ENCODE data around the gene PHF19.

Gene PHF19

GRCh38 chr9:120873512-120873911, 3.5 kb downstream of the PHF19 start:
- no peak for DNase-seq (ENCODE audit: low read depth)

- no peak for DNase-seq (ENCODE audit: low read depth)
Measured at GRCh38 chr9:120872791-120873502, 4.0 kb downstream of the PHF19 start.

- no peak for DNase-seq (ENCODE audit: low read depth)
Measured at GRCh38 chr9:120870206-120870605, 6.8 kb downstream of the PHF19 start.

GRCh38 chr9:120869726-120870125, 7.3 kb downstream of the PHF19 start:
- no peak for DNase-seq (ENCODE audit: low read depth)

GRCh38 chr9:120869360-120869687, 7.7 kb downstream of the PHF19 start:
- DNase-seq (ENCODE audit: low read depth): no peak

- DNase-seq (ENCODE audit: low read depth): no peak
Measured at GRCh38 chr9:120868676-120869359, 8.2 kb downstream of the PHF19 start.

GRCh38 chr9:120868339-120868675, 8.7 kb downstream of the PHF19 start:
- no peak for DNase-seq (ENCODE audit: low read depth)

- DNase-seq (ENCODE audit: low read depth): no peak
Measured at GRCh38 chr9:120867676-120868338, 9.2 kb downstream of the PHF19 start.

GRCh38 chr9:120866651-120867050, 10.3 kb downstream of the PHF19 start:
- DNase-seq (ENCODE audit: low read depth): no peak

- no peak for DNase-seq (ENCODE audit: low read depth)
Measured at GRCh38 chr9:120865809-120866208, 11.2 kb downstream of the PHF19 start.

- DNase-seq (ENCODE audit: low read depth): no peak
Measured at GRCh38 chr9:120865176-120865575, 11.8 kb downstream of the PHF19 start.

GRCh38 chr9:120864719-120865118, 12.3 kb downstream of the PHF19 start:
- DNase-seq (ENCODE audit: low read depth): no peak

GRCh38 chr9:120863833-120864232, 13.2 kb downstream of the PHF19 start:
- no peak for DNase-seq (ENCODE audit: low read depth)

GRCh38 chr9:120862452-120862851, 14.5 kb downstream of the PHF19 start:
- DNase-seq (ENCODE audit: low read depth): no peak

- no peak for DNase-seq (ENCODE audit: low read depth)
Measured at GRCh38 chr9:120861935-120862334, 15.1 kb downstream of the PHF19 start.

GRCh38 chr9:120860083-120860482, 16.9 kb downstream of the PHF19 start:
- no peak for DNase-seq (ENCODE audit: low read depth)

- no peak for DNase-seq (ENCODE audit: low read depth)
Measured at GRCh38 chr9:120859361-120859760, 17.6 kb downstream of the PHF19 start.

GRCh38 chr9:120857902-120858301, 19.1 kb downstream of the PHF19 start:
- DNase-seq (ENCODE audit: low read depth): no peak

GRCh38 chr9:120857481-120857880, 19.5 kb downstream of the PHF19 start:
- no peak for DNase-seq (ENCODE audit: low read depth)

- DNase-seq (ENCODE audit: low read depth): no peak
Measured at GRCh38 chr9:120856700-120857099, 20.3 kb downstream of the PHF19 start.

GRCh38 chr9:120855827-120856670, 20.9 kb downstream of the PHF19 start:
- DNase-seq (ENCODE audit: low read depth): no peak

- no peak for DNase-seq (ENCODE audit: low read depth)
Measured at GRCh38 chr9:120854596-120855327, 22.2 kb downstream of the PHF19 start.
